Stimulated activated CD4-positive, alpha-beta T cell treated with anti-CD3 and anti-CD28 coated beads, Interleukin-15, amount 100 ng/mL, for 1 hour (primary cell): Measurements from ENCODE around the gene EPHA2.
A peak's percentile ranks its signal among the peaks of the same experiment; 100 is the strongest.

Experiments
- DNase-seq, 2 donors: peaks; one replicate each; pipeline ENCODE4 v3.0.0-alpha.2; 2020; ENCODE audit warnings: low read depth in 1 of 2, low spot score in 1 of 2

Gene EPHA2

GRCh38 chr1:16095447-16095846 is 60.4 kb downstream of the EPHA2 start:
- no peak for DNase-seq

- no peak for DNase-seq
Measured at GRCh38 chr1:16094453-16095158, 61.3 kb downstream of the EPHA2 start.

DNA sequence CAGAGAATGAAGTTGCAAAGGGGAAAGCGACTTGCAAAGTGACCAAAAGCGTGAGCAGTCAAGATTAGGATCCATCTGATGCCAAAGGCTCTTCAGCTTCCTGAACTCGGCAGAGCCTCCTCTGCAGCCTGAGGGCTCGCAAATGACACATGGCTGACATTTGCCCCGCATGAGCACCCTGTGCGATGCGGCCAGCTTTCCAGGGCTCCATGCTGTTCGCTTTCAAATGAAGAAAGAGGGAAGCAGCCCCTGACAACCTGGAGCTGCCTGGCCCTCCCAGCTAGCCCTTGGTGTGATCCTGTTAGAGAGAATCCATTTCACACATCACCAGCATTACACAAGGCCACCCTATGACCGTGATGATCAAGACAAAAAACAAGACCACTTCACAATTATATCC is 62.3 kb downstream of the EPHA2 start:
- no peak for DNase-seq

GRCh38 chr1:16092923-16093511 is 62.9 kb downstream of the EPHA2 start:
- DNase-seq, result no peak

GRCh38 chr1:16092097-16092922 is 63.6 kb downstream of the EPHA2 start:
- DNase-seq, result no peak

GRCh38 chr1:16091296-16091695 is 64.6 kb downstream of the EPHA2 start:
- no peak for DNase-seq

- no peak for DNase-seq
Measured at GRCh38 chr1:16090076-16090826, 65.6 kb downstream of the EPHA2 start.

- DNase-seq, result no peak
Measured at GRCh38 chr1:16088996-16089395, 66.9 kb downstream of the EPHA2 start.

GRCh38 chr1:16088351-16088911 is 67.4 kb downstream of the EPHA2 start:
- no peak for DNase-seq

- DNase-seq, result no peak
Measured at GRCh38 chr1:16087733-16088132, 68.1 kb downstream of the EPHA2 start.

DNA sequence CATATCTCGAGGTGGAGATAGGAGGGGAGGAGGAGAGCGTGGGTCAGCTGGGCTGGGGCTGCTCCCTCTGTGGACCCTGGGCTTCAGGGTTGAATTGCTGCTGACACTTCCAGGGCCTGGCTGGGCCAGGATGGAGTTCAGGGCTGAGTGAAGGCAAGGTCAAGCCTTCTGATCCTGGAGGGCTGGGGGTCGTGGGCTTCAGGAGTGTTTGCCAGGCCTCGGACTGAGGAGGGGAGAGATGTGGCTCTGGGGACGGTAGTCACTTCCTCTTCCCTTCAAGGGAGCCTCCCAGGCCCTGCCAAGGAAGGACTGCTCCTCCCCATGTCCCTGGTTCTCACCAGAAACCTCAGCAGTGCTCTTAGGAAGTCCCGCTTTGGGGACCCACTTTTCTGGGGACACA is 70.3 kb downstream of the EPHA2 start:
- DNase-seq, result no peak

DNA sequence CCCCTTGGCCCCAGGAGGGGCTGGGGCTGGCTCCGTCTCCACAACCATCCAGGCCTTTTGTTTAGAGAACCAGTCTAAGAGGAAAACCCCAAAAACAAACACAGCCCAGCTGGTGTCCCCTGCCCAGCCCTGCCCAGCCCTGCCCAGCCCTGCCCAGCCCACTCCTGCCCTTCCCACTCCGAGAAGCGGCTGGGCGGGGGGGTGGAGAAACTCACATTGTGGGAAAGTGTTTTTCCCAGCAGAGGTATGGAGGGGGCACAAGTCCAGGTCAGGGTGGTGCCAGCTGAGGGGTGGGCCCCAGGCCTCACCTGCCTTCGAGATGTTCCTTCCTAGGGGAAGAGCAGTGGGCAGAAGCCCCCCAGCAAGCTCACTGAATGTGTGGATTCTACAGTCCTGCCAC is 72.4 kb downstream of the EPHA2 start:
- DNase-seq, result no peak

- DNase-seq, result peak; percentile 20 to 41
Measured at GRCh38 chr1:16082283-16083038, 73.4 kb downstream of the EPHA2 start.

DNA sequence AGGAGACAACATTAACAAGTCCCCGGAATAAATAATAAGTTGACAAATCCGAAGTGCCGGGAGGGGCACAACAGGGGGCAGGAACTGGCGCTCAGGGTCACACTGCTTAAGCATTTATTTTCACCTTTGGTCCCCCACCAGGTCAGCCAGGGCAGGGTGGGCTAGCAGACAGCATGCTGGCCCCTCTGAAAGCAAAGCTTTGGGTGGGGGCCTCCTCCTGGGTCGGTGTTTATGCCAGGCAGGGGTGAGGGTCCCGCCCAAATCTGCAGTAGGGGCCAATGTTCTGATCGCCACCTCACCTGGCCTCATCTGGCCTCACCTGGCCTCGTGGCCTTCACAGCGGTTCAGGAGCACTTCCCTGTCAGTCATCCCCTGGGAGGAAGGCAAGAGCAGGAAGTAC is 74.2 kb downstream of the EPHA2 start:
- DNase-seq, result no peak

DNA sequence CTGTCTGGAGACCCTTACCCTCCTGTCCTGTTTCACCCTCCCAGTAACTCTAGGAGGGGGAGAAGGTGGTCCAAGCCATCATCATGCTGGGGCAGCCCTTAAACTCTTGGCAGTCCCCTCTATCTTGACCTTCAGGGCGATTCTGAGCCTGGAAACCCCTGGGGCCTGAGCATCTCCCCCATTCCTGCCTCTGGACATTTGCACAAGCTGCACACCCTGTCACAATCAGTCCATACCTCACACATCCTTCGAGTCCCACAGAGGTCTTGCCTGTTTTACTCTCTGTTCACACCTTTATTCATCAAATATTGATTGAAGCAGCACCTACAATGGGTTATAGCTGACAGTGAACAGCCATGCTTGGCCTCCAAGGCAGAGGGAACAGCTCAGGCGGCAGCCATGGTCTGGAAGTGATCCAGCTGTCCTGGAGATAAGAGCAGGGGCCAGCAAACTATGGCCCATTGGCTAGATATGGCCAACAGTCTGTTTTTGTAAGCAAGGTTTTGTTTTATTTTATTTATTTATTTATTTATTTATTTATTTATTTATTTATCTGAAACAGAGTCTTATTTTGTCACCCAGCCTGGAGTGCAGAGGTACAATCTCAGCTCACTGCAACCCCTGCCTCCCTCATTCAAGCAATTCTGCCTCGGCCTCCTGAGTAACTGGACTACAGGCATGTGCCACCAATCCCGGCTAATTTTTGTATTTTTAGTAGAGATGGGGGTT is 75.3 kb downstream of the EPHA2 start:
- DNase-seq, result no peak

- peak; percentile 40 to 57 for DNase-seq
Measured at GRCh38 chr1:16078925-16079656, 76.8 kb downstream of the EPHA2 start.

- DNase-seq, result no peak
Measured at GRCh38 chr1:16077406-16078245, 78.2 kb downstream of the EPHA2 start.

DNA sequence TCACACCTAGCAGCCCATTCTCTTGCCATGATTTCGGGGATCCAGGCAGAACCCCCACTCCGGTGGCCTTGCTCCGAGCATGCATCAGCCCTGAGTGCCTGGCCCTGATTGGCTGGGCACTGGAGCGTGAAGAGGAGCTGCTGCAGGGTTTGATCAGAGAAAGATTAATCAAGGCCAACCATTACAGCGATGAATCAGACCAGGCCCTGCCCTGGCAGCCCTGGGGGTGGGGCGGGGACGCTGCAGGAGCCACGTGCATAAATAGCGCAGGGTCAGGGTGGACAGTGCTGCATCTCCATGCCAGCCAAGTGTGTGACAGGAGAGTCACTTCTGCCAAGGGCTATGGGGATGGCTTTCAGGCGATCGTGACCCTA is 79.0 kb downstream of the EPHA2 start:
- DNase-seq, result no peak
